Measurements from ENCODE around the gene RFT1.
"Not testable (repeated sequence)": the region's sequence is repeated elsewhere in the genome, so short reads cannot be mapped to it uniquely, and the experiment has no call there.

The RFT1 gene

GRCh38 chr3:53069422-53070068 lies 60.7 kb downstream of the RFT1 start:
- peaks cover 7% of the 10 kb centered on the region for H3K4me1 ChIP-seq (ENCODE audit: insufficient read depth, low read length)
- H3K27me3 ChIP-seq (ENCODE audit: control insufficient read depth in 1 of 2, insufficient read depth in 2 of 2, low read length in 2 of 2) = no peaks in the 10 kb centered on the region
- no peaks in the 10 kb centered on the region for H3K36me3 ChIP-seq (ENCODE audit: insufficient read depth, low read length)
- H3K9ac ChIP-seq (ENCODE audit: low read length) = no peak overlapping the region
- H3K9me3 ChIP-seq (ENCODE audit: low read length) = no peaks in the 10 kb centered on the region
- no peak overlapping the region for H3K4me3 ChIP-seq (ENCODE audit: low read depth in 1 of 2, low read length in 2 of 2)
- H3K27ac ChIP-seq (ENCODE audit: low read depth, low read length) = no peak overlapping the region

GRCh38 chr3:53068176-53068575 lies 62.1 kb downstream of the RFT1 start:
- no peaks in the 10 kb centered on the region for H3K27me3 ChIP-seq (ENCODE audit: control insufficient read depth in 1 of 2, insufficient read depth in 2 of 2, low read length in 2 of 2)
- no peak overlapping the region for H3K9ac ChIP-seq (ENCODE audit: low read length)
- peaks cover 7% of the 10 kb centered on the region for H3K4me1 ChIP-seq (ENCODE audit: insufficient read depth, low read length)
- H3K27ac ChIP-seq (ENCODE audit: low read depth, low read length) = no peak overlapping the region
- no peak overlapping the region for H3K4me3 ChIP-seq (ENCODE audit: low read depth in 1 of 2, low read length in 2 of 2)
- no peaks in the 10 kb centered on the region for H3K36me3 ChIP-seq (ENCODE audit: insufficient read depth, low read length)
- no peaks in the 10 kb centered on the region for H3K9me3 ChIP-seq (ENCODE audit: low read length)

GRCh38 chr3:53067567-53067966 lies 62.7 kb downstream of the RFT1 start:
- no peak overlapping the region for H3K27ac ChIP-seq (ENCODE audit: low read depth, low read length)
- H3K4me3 ChIP-seq (ENCODE audit: low read depth in 1 of 2, low read length in 2 of 2) = no peak overlapping the region
- H3K27me3 ChIP-seq (ENCODE audit: control insufficient read depth in 1 of 2, insufficient read depth in 2 of 2, low read length in 2 of 2) = no peaks in the 10 kb centered on the region
- H3K9me3 ChIP-seq (ENCODE audit: low read length) = no peaks in the 10 kb centered on the region
- H3K9ac ChIP-seq (ENCODE audit: low read length) = no peak overlapping the region
- no peaks in the 10 kb centered on the region for H3K36me3 ChIP-seq (ENCODE audit: insufficient read depth, low read length)
- H3K4me1 ChIP-seq (ENCODE audit: insufficient read depth, low read length) = peaks cover 6% of the 10 kb centered on the region

- Histone ChIP-seq H3K9me3 (ENCODE audit: low read length) (no peaks in the 10 kb centered on the region), H3K27me3 (ENCODE audit: control insufficient read depth in 1 of 2, insufficient read depth in 2 of 2, low read length in 2 of 2) (no peaks in the 10 kb centered on the region), H3K4me1 (ENCODE audit: insufficient read depth, low read length) (no peaks in the 10 kb centered on the region), H3K27ac (ENCODE audit: low read depth, low read length) (no peak overlapping the region), H3K36me3 (ENCODE audit: insufficient read depth, low read length) (no peaks in the 10 kb centered on the region), H3K9ac (ENCODE audit: low read length) (no peak overlapping the region), H3K4me3 (ENCODE audit: low read depth in 1 of 2, low read length in 2 of 2) (no peak overlapping the region)
Observed at GRCh38 chr3:53065841-53066480, 64.3 kb downstream of the RFT1 start.

GRCh38 chr3:53062905-53063304 lies 67.3 kb downstream of the RFT1 start:
- H3K4me1 ChIP-seq (ENCODE audit: insufficient read depth, low read length) = no peaks in the 10 kb centered on the region
- no peak overlapping the region for H3K27ac ChIP-seq (ENCODE audit: low read depth, low read length)
- no peaks in the 10 kb centered on the region for H3K9me3 ChIP-seq (ENCODE audit: low read length)
- no peaks in the 10 kb centered on the region for H3K27me3 ChIP-seq (ENCODE audit: control insufficient read depth in 1 of 2, insufficient read depth in 2 of 2, low read length in 2 of 2)
- H3K9ac ChIP-seq (ENCODE audit: low read length) = no peak overlapping the region
- H3K36me3 ChIP-seq (ENCODE audit: insufficient read depth, low read length) = no peaks in the 10 kb centered on the region
- H3K4me3 ChIP-seq (ENCODE audit: low read depth in 1 of 2, low read length in 2 of 2) = no peak overlapping the region

- Histone ChIP-seq H3K27ac (ENCODE audit: low read depth, low read length) (no peak overlapping the region), H3K9me3 (ENCODE audit: low read length) (no peaks in the 10 kb centered on the region), H3K9ac (ENCODE audit: low read length) (no peak overlapping the region), H3K27me3 (ENCODE audit: control insufficient read depth in 1 of 2, insufficient read depth in 2 of 2, low read length in 2 of 2) (no peaks in the 10 kb centered on the region), H3K4me1 (ENCODE audit: insufficient read depth, low read length) (no peaks in the 10 kb centered on the region), H3K4me3 (ENCODE audit: low read depth in 1 of 2, low read length in 2 of 2) (no peak overlapping the region), H3K36me3 (ENCODE audit: insufficient read depth, low read length) (no peaks in the 10 kb centered on the region)
Observed at GRCh38 chr3:53056442-53056841, 73.8 kb downstream of the RFT1 start.

GRCh38 chr3:53054233-53054632 lies 76.0 kb downstream of the RFT1 start:
- H3K9me3 ChIP-seq (ENCODE audit: low read length); H3K36me3 ChIP-seq (ENCODE audit: insufficient read depth, low read length); H3K27me3 ChIP-seq (ENCODE audit: control insufficient read depth in 1 of 2, insufficient read depth in 2 of 2, low read length in 2 of 2); H3K9ac ChIP-seq (ENCODE audit: low read length); H3K4me1 ChIP-seq (ENCODE audit: insufficient read depth, low read length); H3K27ac ChIP-seq (ENCODE audit: low read depth, low read length); H3K4me3 ChIP-seq (ENCODE audit: low read depth in 1 of 2, low read length in 2 of 2): not testable (repeated sequence)

- no peak overlapping the region for H3K9ac ChIP-seq (ENCODE audit: low read length)
Observed at GRCh38 chr3:53051929-53052328, 78.3 kb downstream of the RFT1 start.

GRCh38 chr3:53049987-53050386 lies 80.2 kb downstream of the RFT1 start:
- Histone ChIP-seq H3K9me3 (ENCODE audit: low read length) (no peaks in the 10 kb centered on the region), H3K36me3 (ENCODE audit: insufficient read depth, low read length) (no peaks in the 10 kb centered on the region), H3K9ac (ENCODE audit: low read length) (no peak overlapping the region), H3K4me1 (ENCODE audit: insufficient read depth, low read length) (no peaks in the 10 kb centered on the region), H3K27ac (ENCODE audit: low read depth, low read length) (no peak overlapping the region), H3K4me3 (ENCODE audit: low read depth in 1 of 2, low read length in 2 of 2) (no peak overlapping the region), H3K27me3 (ENCODE audit: control insufficient read depth in 1 of 2, insufficient read depth in 2 of 2, low read length in 2 of 2) (no peaks in the 10 kb centered on the region)

More at GRCh38 chr3:53051929-53052328, 78.3 kb downstream of the RFT1 start:
- Histone ChIP-seq H3K4me1 (ENCODE audit: insufficient read depth, low read length) (no peaks in the 10 kb centered on the region), H3K4me3 (ENCODE audit: low read depth in 1 of 2, low read length in 2 of 2) (no peak overlapping the region), H3K36me3 (ENCODE audit: insufficient read depth, low read length) (no peaks in the 10 kb centered on the region), H3K9me3 (ENCODE audit: low read length) (no peaks in the 10 kb centered on the region), H3K27me3 (ENCODE audit: control insufficient read depth in 1 of 2, insufficient read depth in 2 of 2, low read length in 2 of 2) (no peaks in the 10 kb centered on the region), H3K27ac (ENCODE audit: low read depth, low read length) (no peak overlapping the region)

GRCh38 chr3:53046171-53047170 lies 83.8 kb downstream of the RFT1 start:
- H3K36me3 ChIP-seq (ENCODE audit: insufficient read depth, low read length) = no peaks in the 10 kb centered on the region
- peaks cover 8% of the 10 kb centered on the region for H3K4me1 ChIP-seq (ENCODE audit: insufficient read depth, low read length)
- no peak overlapping the region for H3K27ac ChIP-seq (ENCODE audit: low read depth, low read length)
- no peak overlapping the region for H3K9ac ChIP-seq (ENCODE audit: low read length)
- peak overlapping the region; percentile 53 to 94 for H3K4me3 ChIP-seq (ENCODE audit: low read depth in 1 of 2, low read length in 2 of 2)
- no peaks in the 10 kb centered on the region for H3K9me3 ChIP-seq (ENCODE audit: low read length)
- H3K27me3 ChIP-seq (ENCODE audit: control insufficient read depth in 1 of 2, insufficient read depth in 2 of 2, low read length in 2 of 2) = no peaks in the 10 kb centered on the region

GRCh38 chr3:53045518-53046170 lies 84.6 kb downstream of the RFT1 start, which contains the start of gene SFMBT1:
Gene SFMBT1, minus strand, starts transcription at chr3:53046073. Its CDS starts 76,945 bp downstream, at chr3:52969128.
- Histone ChIP-seq H3K9me3 (ENCODE audit: low read length) (no peaks in the 10 kb centered on the region), H3K4me3 (ENCODE audit: low read depth in 1 of 2, low read length in 2 of 2) (peak within 1 kb of the TSS; percentile 57 to 94), H3K27ac (ENCODE audit: low read depth, low read length) (peak within 1 kb of the TSS; percentile 88), H3K9ac (ENCODE audit: low read length) (peak within 1 kb of the TSS; percentile 36), H3K27me3 (ENCODE audit: control insufficient read depth in 1 of 2, insufficient read depth in 2 of 2, low read length in 2 of 2) (no peaks in the 10 kb centered on the region), H3K36me3 (ENCODE audit: insufficient read depth, low read length) (no peaks in the 10 kb centered on the region), H3K4me1 (ENCODE audit: insufficient read depth, low read length) (peaks cover 8% of the 10 kb centered on the region)
